ENCODE measurements around the gene TCEAL7.
"Not testable (repeated sequence)": the region's sequence is repeated elsewhere in the genome, so short reads cannot be mapped to it uniquely, and the experiment has no call there.

The TCEAL7 gene

GRCh38 chrX:103329991-103330390 is at the start of gene TCEAL7:
Gene TCEAL7 (plus strand): TSS chrX:103330239. CDS start chrX:103331404, 1,165 bp downstream.
- DNase-seq: peak; percentile 82

DNA sequence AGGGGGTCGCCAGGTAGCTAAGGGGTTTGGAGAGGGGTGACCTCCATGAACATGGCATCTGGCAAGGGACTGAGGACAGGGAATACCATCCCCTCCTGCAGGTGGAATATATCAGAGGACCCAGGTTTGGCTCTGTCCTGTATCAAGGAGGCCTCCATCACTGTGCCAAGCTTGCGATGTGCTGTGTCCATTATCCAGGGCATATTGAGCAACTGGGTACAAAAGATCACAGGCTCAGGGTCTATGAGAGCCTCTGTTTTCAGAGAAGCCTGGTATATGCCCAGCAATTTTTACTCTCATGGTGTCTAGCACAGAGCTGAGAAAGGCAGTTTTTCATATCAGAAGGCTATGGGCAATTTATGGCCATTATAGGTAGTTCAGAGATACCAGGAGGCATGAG is 36.9 kb upstream of the TCEAL7 start:
- no peak for DNase-seq

GRCh38 chrX:103304705-103305104 is 25.3 kb upstream of the TCEAL7 start:
- DNase-seq: no peak

DNA sequence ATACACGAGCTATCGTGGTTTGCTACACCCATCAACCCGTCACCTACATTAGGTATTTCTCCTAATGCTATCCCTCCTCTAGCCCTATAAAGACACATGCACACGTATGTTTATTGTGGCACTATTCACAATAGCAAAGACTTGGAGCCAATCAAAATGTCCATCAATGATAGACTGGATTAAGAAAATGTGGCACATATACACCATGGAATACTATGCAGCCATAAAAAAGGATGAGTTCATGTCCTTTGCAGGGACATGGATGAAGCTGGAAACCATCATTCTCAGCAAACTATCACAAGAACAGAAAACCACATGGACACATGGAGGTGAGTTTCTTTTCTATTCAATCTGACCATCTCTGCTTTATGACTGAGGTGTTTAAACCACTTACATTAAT is 24.4 kb upstream of the TCEAL7 start:
- DNase-seq: not testable (repeated sequence)

DNA sequence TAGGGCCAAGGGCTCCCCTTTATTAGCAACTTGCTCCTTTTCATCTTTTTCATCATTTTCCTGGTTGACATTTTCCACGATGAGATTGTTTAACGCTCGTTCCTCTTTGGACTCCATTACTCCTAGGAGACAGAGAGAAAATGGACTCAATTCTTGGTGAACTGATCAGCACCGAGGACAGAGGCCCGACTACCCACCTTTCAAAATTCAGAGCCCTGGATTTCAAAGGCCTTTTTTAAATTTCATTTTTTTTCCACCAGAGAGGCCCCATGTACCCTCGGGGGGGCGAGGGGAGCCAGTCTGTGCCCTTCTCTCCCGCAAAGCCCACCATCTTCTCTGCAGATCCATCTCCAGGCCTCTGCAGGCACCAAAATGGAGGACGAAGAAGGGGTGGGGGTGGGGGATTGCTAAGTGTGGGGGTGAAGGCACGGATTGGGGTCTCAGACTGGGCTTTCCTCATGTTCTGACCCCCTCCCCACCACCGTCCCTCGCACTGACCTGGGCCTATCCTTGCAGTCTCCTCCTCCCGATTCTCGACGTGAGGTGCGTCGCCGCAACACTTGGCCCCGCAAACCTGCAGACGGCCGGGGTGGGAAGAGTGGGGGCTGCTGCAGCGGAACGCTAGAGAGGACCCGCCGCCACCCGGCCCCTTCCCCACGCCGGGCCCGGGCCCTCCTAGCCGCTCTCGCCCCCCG is 20.0 kb upstream of the TCEAL7 start:
- DNase-seq: no peak

- DNase-seq: peak; percentile 81
Observed at GRCh38 chrX:103310555-103311398, 19.3 kb upstream of the TCEAL7 start, which contains the start of gene BEX2. Gene BEX2 (minus strand): TSS chrX:103310990. CDS start chrX:103309976, 1,014 bp downstream.

DNA sequence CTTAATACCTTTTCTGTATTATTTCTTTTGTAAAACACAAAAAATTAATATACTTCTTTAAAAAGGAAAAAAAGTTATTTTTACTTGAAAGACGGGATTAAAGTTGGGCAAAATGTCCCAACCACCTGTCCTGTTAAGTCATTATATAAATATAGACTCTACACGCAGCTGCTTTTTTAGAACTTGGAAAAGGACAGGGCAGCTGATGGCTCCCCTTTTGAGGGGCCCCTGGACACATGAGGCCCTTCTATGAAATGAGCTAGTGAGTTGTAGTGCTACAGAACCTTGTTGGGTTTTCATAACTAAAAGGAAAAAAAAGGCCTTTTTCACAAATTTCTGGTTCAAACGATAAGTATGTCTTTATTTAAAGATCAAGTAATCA is 18.6 kb upstream of the TCEAL7 start:
- no peak for DNase-seq

DNA sequence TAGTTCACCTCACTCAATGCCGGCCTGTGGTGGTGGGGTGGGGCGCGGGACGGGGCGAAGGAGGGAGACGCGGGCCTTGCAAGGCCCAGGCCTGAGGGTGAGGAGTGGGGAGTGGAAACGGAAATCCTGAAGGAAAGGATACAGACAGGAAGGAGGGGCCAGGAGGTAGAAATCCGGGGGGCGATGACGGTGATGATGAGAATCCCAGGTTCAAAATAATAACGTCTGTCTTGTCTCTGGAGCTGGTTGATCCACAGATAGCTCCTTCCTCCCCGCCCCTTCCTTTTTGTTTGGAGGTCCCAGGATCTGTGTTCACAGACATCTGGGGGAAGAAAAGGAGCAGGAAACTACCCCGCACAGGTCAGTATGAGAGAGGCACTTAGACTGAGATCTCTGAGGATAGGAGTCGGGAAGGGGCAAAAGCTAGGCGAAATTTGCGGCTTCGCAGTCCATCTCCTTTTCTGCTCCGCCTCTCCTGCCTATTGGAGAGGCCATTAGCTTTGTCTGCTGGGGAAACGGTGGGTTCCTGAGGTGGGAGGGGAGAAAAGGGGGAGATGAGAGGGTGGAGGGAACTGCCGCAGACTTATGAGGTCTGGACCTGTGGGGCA is 746 bp downstream of the TCEAL7 start:
- DNase-seq: peak; percentile 8

DNA sequence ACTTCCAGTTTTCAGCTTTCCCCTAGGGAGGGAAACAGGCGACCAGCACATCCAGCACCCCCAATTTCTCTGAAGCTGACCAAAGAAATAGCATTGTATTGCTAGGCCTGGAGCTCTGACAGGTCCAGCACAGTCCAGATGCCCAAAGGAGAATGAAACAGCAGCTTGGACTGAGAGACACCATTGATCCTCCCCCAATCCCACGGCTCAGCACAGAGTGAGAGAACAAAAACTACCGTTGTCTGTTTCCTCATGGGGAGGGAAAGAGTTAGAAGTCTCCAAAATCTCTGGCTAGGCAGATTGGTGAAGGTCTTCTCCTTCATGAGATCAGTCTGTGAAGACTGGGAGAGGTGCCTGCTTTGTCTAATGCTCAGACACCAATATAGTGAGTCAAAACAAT is 8.6 kb downstream of the TCEAL7 start:
- DNase-seq: peak; percentile 5

GRCh38 chrX:103343105-103343504 is 13.1 kb downstream of the TCEAL7 start:
- peak; percentile 9 for DNase-seq

- DNase-seq: no peak
Observed at GRCh38 chrX:103344606-103345005, 14.6 kb downstream of the TCEAL7 start.

DNA sequence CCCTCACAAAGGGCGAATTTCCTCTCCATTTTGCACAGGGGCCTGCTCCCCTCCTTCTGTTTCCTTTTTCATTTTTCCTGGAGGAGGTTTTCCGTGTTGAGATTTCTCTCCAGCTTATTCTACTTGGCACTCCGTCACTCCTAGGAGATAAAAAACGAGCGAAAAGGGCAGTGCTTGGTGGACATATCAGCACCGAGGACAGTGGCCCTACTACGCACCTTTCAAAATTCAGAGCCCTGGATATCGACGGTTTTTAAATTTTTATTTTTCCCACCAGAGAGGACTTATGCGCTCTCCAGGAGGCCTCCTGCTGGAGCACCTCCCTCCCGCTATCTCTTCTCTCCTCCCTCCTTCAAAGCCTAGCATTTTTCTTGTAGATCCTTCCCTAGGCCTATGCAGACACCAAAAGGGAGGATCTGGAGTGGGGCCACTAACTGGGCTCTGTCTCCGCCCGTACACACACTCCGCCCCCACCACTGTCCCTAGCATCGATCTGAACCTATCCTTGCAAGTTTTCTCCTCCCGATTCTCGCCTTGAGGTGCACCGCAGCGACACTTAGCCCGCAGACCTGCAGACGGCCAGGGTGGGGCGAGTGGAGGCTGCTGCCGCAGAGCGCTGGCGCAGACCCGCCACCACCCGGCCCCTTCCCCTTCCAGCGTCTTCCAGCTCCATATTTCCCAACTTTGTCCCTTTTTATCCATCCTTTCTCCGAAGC is 17.8 kb downstream of the TCEAL7 start:
- no peak for DNase-seq

DNA sequence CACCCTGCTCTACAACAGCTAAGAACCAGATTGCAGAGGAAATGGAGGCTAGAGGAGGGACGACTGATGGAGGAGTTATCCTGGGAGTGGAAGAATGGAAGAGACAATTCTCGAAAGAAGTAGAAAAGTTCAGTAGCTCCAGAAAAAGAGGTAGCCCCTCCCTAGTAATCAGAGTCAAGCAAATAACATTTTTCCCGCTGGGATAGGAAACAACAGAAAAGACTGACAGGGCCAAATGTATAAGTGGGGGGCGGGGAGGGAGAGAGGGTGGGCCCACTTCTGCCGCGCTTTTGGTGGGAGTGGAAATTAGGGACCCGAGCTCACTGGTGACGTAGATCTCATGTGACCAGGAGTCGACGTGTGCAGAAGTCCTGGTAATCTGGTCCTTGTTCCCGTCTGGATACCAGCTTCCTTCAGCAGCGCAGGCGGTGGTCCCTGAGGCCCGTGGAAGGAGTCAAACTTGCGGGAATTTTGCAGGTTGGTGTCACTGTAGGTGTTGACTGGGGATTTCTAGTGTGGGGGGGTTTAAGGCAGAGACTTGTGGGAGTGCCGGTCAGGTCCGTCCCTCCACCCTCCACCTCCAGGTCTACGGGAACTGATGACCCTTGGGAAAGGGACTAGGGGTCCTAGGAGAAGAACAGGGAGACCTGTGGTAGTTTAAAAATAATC is 26.2 kb downstream of the TCEAL7 start, which contains the start of gene TCEAL9:
TCEAL9 (plus strand) TSS at position 377 of the 669 bp plus-strand sequence. CDS start 1,179 bp downstream, outside the sequence.
- DNase-seq: peak; percentile 44

GRCh38 chrX:103356858-103357257 is 26.8 kb downstream of the TCEAL7 start:
- DNase-seq: no peak

DNA sequence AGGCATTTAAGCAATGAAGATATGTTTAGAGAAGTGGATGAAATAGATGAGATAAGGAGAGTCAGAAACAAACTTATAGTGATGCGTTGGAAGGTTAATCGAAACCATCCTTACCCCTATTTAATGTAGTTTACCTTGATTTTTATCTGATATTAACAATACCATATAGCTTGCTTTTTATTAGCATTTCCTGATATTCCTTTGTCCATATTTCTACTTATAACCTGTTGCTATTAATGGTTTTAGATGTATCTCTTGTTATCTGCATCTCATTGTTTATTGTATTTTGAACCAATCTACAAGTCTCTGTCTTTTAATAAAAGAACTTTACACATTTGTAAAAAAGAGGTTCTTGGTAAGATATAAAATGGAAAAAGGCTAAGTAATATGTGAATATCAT is 27.8 kb downstream of the TCEAL7 start:
- DNase-seq: no peak

GRCh38 chrX:103359605-103360004 is 29.6 kb downstream of the TCEAL7 start:
- not testable (repeated sequence) for DNase-seq

DNA sequence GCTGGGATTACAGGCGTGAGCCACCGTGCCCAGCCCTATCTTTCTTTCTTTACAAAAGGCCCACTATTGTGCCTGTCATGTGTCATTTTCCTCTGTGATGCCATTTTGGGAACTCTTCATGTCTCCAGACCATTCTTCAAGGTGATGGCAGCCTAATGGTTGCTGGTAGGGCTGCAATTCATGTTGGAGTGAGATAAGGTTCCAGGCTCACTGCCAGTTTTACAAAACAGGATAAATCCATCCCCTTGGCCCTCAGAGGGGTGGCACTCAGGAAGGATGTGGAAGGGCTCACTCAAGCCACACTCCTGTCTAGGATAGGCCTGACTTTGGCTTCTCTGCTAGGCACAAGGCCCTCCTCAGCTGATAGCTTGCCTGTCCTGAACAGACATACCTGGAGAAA is 30.1 kb downstream of the TCEAL7 start:
- DNase-seq: no peak

GRCh38 chrX:103360916-103361315 is 30.9 kb downstream of the TCEAL7 start:
- DNase-seq: no peak

GRCh38 chrX:103361798-103362197 is 31.8 kb downstream of the TCEAL7 start:
- no peak for DNase-seq

DNA sequence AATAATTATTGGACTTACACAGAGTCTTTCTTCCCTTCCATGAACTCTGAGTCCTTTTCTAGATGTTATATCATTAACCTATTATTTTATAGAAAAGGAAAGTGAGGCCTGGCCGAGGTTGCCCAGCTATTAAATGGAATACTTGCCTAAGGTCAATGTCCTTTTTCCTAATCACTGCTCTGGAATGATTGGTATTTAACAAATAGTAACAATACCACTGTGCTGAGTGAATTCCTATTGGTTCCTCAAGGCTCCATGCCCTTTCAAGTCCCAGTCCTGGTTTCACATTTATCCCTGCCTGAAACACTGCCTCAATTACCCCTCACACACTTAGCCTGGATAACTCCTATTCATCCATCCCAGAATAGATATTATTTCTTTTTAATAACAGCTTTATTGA is 32.4 kb downstream of the TCEAL7 start:
- DNase-seq: no peak

- no peak for DNase-seq
Observed at GRCh38 chrX:103363046-103363445, 33.0 kb downstream of the TCEAL7 start.

- no peak for DNase-seq
Observed at GRCh38 chrX:103367502-103367901, 37.5 kb downstream of the TCEAL7 start.

All from midbrain (tissue), 1 donor.